ENCODE measurements around the gene CRACDL.

The CRACDL gene

GRCh38 chr2:98807221-98807620, 128.8 kb downstream of the CRACDL start:
- no peak for DNase-seq (ENCODE audit: insufficient read length, low spot score)
- no peak for TF ChIP-seq TAF1 (IDR thresholded peaks at IDR 0.05; ENCODE audit: low read depth, low read length)
- TF ChIP-seq POU2F2 (IDR thresholded peaks at IDR 0.05; ENCODE audit: low read depth, low read length), result no peak
- no peak for TF ChIP-seq SPI1 (IDR thresholded peaks at IDR 0.05; ENCODE audit: low read depth, low read length)
- TF ChIP-seq PAX5 (IDR thresholded peaks at IDR 0.05; ENCODE audit: insufficient read depth, low read length, severe bottlenecking), result no peak
- TF ChIP-seq POLR2AphosphoS5 (IDR thresholded peaks at IDR 0.05; ENCODE audit: low read depth, low read length), result no peak
- TF ChIP-seq POLR2A (IDR thresholded peaks at IDR 0.05; ENCODE audit: low read depth, low read length), result no peak
- no peak for FAIRE-seq

- no peak for FAIRE-seq
- TF ChIP-seq POU2F2 (IDR thresholded peaks at IDR 0.05; ENCODE audit: low read depth, low read length), result no peak
- no peak for TF ChIP-seq POLR2A (IDR thresholded peaks at IDR 0.05; ENCODE audit: low read depth, low read length)
- no peak for TF ChIP-seq PAX5 (IDR thresholded peaks at IDR 0.05; ENCODE audit: insufficient read depth, low read length, severe bottlenecking)
- TF ChIP-seq POLR2AphosphoS5 (IDR thresholded peaks at IDR 0.05; ENCODE audit: low read depth, low read length), result no peak
- TF ChIP-seq SPI1 (IDR thresholded peaks at IDR 0.05; ENCODE audit: low read depth, low read length), result no peak
- no peak for TF ChIP-seq TAF1 (IDR thresholded peaks at IDR 0.05; ENCODE audit: low read depth, low read length)
- DNase-seq (ENCODE audit: insufficient read length, low spot score), result no peak
Measured at GRCh38 chr2:98806236-98806697, 129.8 kb downstream of the CRACDL start.

GRCh38 chr2:98805412-98806171, 130.4 kb downstream of the CRACDL start:
- TF ChIP-seq SPI1 (IDR thresholded peaks at IDR 0.05; ENCODE audit: low read depth, low read length), result no peak
- TF ChIP-seq PAX5 (IDR thresholded peaks at IDR 0.05; ENCODE audit: insufficient read depth, low read length, severe bottlenecking), result no peak
- no peak for TF ChIP-seq POLR2AphosphoS5 (IDR thresholded peaks at IDR 0.05; ENCODE audit: low read depth, low read length)
- no peak for TF ChIP-seq POLR2A (IDR thresholded peaks at IDR 0.05; ENCODE audit: low read depth, low read length)
- TF ChIP-seq TAF1 (IDR thresholded peaks at IDR 0.05; ENCODE audit: low read depth, low read length), result no peak
- TF ChIP-seq POU2F2 (IDR thresholded peaks at IDR 0.05; ENCODE audit: low read depth, low read length), result no peak
- no peak for DNase-seq (ENCODE audit: insufficient read length, low spot score)
- no peak for FAIRE-seq

GRCh38 chr2:98804736-98805135, 131.3 kb downstream of the CRACDL start:
- FAIRE-seq (no peak), DNase-seq (ENCODE audit: insufficient read length, low spot score) (no peak)
- no peak for TF ChIP-seq TAF1 (IDR thresholded peaks at IDR 0.05; ENCODE audit: low read depth, low read length)
- TF ChIP-seq POLR2AphosphoS5 (IDR thresholded peaks at IDR 0.05; ENCODE audit: low read depth, low read length), result no peak
- no peak for TF ChIP-seq SPI1 (IDR thresholded peaks at IDR 0.05; ENCODE audit: low read depth, low read length)
- TF ChIP-seq PAX5 (IDR thresholded peaks at IDR 0.05; ENCODE audit: insufficient read depth, low read length, severe bottlenecking), result no peak
- no peak for TF ChIP-seq POLR2A (IDR thresholded peaks at IDR 0.05; ENCODE audit: low read depth, low read length)
- TF ChIP-seq POU2F2 (IDR thresholded peaks at IDR 0.05; ENCODE audit: low read depth, low read length), result no peak

- FAIRE-seq (no peak), DNase-seq (ENCODE audit: insufficient read length, low spot score) (no peak)
Measured at GRCh38 chr2:98804265-98804650, 131.8 kb downstream of the CRACDL start.

GRCh38 chr2:98803405-98804264, 132.4 kb downstream of the CRACDL start:
- TF ChIP-seq PAX5 (IDR thresholded peaks at IDR 0.05; ENCODE audit: insufficient read depth, low read length, severe bottlenecking), result no peak
- TF ChIP-seq POU2F2 (IDR thresholded peaks at IDR 0.05; ENCODE audit: low read depth, low read length), result no peak
- FAIRE-seq, result no peak
- no peak for DNase-seq (ENCODE audit: insufficient read length, low spot score)

More at GRCh38 chr2:98804265-98804650, 131.8 kb downstream of the CRACDL start:
- TF ChIP-seq POU2F2 (IDR thresholded peaks at IDR 0.05; ENCODE audit: low read depth, low read length), result no peak
- TF ChIP-seq SPI1 (IDR thresholded peaks at IDR 0.05; ENCODE audit: low read depth, low read length), result no peak
- no peak for TF ChIP-seq POLR2A (IDR thresholded peaks at IDR 0.05; ENCODE audit: low read depth, low read length)
- no peak for TF ChIP-seq TAF1 (IDR thresholded peaks at IDR 0.05; ENCODE audit: low read depth, low read length)
- no peak for TF ChIP-seq PAX5 (IDR thresholded peaks at IDR 0.05; ENCODE audit: insufficient read depth, low read length, severe bottlenecking)
- no peak for TF ChIP-seq POLR2AphosphoS5 (IDR thresholded peaks at IDR 0.05; ENCODE audit: low read depth, low read length)

- FAIRE-seq (no peak), DNase-seq (ENCODE audit: insufficient read length, low spot score) (no peak)
- TF ChIP-seq TAF1 (IDR thresholded peaks at IDR 0.05; ENCODE audit: low read depth, low read length) (no peak), PAX5 (IDR thresholded peaks at IDR 0.05; ENCODE audit: insufficient read depth, low read length, severe bottlenecking) (no peak), POU2F2 (IDR thresholded peaks at IDR 0.05; ENCODE audit: low read depth, low read length) (no peak)
Measured at GRCh38 chr2:98802344-98802743, 133.7 kb downstream of the CRACDL start.

GRCh38 chr2:98801921-98802321, 134.1 kb downstream of the CRACDL start:
- DNase-seq (ENCODE audit: insufficient read length, low spot score), result no peak

GRCh38 chr2:98801286-98801685, 134.7 kb downstream of the CRACDL start:
- TF ChIP-seq POLR2A (IDR thresholded peaks at IDR 0.05; ENCODE audit: low read depth, low read length) (no peak), POU2F2 (IDR thresholded peaks at IDR 0.05; ENCODE audit: low read depth, low read length) (no peak), PAX5 (IDR thresholded peaks at IDR 0.05; ENCODE audit: insufficient read depth, low read length, severe bottlenecking) (no peak), POLR2AphosphoS5 (IDR thresholded peaks at IDR 0.05; ENCODE audit: low read depth, low read length) (no peak), TAF1 (IDR thresholded peaks at IDR 0.05; ENCODE audit: low read depth, low read length) (no peak), SPI1 (IDR thresholded peaks at IDR 0.05; ENCODE audit: low read depth, low read length) (no peak)
- DNase-seq (ENCODE audit: insufficient read length, low spot score) (no peak), FAIRE-seq (no peak)

More at GRCh38 chr2:98801921-98802321, 134.1 kb downstream of the CRACDL start:
- TF ChIP-seq TAF1 (IDR thresholded peaks at IDR 0.05; ENCODE audit: low read depth, low read length) (no peak), PAX5 (IDR thresholded peaks at IDR 0.05; ENCODE audit: insufficient read depth, low read length, severe bottlenecking) (no peak), SPI1 (IDR thresholded peaks at IDR 0.05; ENCODE audit: low read depth, low read length) (no peak), POLR2AphosphoS5 (IDR thresholded peaks at IDR 0.05; ENCODE audit: low read depth, low read length) (no peak), POLR2A (IDR thresholded peaks at IDR 0.05; ENCODE audit: low read depth, low read length) (no peak), POU2F2 (IDR thresholded peaks at IDR 0.05; ENCODE audit: low read depth, low read length) (no peak)
- FAIRE-seq, result no peak
